ENCODE results near the gene ASIP.
"Not testable (repeated sequence)": the region's sequence is repeated elsewhere in the genome, so short reads cannot be mapped to it uniquely, and the experiment has no call there.

Gene ASIP

DNA sequence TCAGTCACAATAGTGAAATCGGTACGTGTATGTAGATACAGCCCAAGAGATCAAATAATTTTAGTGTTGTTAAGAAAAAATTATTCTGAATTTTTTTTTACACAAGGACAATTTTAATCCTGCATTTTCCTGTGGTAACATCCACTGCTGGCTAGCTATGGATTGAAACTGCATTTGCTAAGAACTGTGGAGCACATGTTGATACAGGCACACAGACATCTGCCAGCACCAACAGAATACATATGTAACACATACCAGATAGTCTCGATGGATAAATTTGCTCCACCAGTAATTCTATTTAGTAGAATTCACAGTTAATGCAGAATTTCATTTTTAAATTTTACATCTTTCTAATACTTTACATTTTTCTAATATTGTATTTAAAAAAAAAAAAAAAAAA is 2.2 kb downstream of the ASIP start:
- DNase-seq = no peak

DNA sequence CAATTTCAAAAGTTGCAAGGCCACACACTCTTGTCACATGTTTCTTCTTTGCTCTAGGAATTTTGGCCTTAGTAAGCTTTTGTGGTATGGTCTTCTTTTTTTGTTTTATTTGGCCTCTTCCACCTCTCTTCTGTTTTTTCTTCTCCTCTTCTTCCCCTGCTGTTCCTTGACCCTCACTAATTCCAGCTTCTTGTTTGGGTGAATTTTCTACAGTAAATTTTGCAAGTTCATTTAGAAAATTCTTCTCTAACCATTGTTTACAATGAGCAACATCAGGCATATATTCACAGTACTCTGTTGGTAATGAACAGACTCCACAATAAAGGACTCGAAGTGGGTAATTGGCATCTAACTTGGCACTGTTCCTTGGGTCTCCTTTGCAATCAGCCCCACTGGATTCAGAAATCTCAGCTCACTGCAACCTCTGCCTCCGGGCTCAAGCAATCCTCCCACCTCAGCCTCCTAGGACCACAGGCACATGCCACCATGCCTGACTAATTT is 5.0 kb downstream of the ASIP start:
- DNase-seq = no peak

DNA sequence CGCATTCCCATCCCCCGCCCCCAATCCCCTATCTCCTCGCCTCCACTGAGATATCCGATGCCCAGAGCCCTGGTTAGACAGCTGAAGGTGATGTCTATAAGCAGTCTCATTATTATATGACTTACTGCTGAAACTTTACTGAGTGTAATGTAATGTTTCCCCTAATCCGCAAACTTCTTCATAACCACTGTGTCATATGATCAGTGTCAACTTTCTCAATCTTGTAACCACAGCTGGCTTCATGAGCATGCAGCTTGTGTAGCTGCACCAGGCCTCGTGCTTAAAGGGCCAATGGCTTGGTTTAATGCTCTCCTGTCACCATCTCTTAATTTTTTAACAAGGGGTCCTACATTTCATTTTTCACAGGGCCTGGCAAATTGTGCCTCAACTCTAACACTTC is 8.1 kb downstream of the ASIP start:
- DNase-seq = no peak

DNA sequence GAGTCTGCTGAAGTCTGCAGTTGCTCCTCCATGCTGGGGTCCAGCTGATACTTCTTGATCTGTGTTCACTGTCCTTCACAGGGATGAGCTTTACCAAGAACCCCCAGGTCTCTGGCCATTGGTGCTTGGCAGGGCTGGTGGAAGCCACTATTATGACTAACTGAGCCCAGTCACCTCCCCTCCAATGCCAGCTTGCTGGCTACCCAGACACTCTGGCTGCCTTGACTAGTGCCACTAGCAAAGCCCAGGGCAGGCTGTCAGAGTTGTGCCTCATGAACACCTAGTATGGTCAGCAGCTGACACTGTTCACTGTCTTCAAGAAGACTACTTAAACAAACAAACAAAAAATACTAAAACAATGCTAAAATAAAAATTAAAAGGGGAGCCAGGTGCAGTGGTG is 8.8 kb downstream of the ASIP start:
- DNase-seq = no peak

DNA sequence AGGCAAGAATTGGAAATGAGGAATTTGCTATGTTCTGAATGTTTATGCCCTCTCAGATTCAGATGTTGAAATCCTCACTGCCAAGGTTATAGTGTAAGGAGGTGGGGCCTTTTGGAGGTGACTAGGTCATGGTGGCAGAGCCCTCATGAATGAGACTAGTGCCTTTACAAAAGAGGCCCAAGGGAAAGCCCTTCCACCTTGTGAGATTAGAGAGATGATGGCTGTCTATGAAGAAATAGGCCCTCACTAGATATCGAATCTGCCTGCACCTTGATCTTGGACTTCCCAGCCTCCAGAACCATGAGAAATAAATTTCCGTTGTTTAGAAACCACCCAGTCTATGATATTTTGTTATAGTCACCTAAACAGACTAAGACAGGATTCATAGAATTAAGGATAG is 10.4 kb downstream of the ASIP start:
- DNase-seq = no peak

DNA sequence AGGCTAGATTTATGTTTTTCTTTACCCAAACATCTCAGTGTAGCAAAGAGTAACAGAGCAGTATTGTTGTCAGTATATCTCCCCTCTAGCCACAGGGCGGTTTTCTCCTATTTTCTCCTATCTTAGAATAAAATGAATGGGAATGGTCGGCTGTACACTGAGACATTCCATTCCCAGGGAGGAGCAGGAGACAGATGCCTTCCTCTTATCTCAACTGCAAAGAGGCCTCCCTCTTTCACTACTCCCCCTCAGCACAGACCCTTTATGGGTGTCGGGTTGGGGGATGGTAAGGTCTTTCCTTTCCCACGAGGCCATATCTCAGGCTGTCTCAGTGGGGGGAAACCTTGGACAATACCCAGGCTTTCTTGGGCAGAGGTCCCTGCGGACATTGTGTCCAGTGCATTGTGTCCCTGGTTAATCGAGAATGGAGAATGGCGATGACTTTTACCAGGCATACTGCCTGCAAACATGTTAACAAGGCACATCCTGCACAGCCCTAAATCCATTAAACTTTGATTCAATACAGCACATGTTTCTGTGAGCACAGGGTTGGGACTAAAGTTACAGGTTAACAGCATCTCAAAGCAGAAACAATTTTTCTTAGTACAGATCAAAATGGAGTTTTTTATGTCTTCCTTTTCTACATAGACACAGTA is 11.3 kb downstream of the ASIP start:
- DNase-seq = not testable (repeated sequence)

DNA sequence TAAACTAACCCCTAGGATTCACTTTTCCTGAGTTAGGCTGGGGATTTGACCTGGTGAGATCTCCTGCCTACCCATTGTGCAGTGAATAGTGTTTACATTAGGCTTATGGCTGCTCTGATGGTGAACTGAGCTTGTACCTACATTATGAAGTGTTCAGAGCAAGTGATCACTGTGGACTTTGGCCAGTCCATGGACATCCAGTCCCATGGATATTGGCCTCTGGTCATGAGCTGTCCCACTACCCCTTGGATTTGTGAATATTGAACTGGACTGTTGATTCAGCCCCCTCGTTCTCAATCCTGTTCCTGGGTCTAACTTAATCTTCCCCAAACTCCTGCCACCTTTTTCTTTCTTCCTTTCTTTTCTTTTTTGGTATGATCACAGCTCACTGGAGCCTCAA is 13.8 kb downstream of the ASIP start:
- DNase-seq = no peak

- no peak for DNase-seq
Measured at GRCh38 chr20:34256629-34257124, 15.5 kb downstream of the ASIP start.

DNA sequence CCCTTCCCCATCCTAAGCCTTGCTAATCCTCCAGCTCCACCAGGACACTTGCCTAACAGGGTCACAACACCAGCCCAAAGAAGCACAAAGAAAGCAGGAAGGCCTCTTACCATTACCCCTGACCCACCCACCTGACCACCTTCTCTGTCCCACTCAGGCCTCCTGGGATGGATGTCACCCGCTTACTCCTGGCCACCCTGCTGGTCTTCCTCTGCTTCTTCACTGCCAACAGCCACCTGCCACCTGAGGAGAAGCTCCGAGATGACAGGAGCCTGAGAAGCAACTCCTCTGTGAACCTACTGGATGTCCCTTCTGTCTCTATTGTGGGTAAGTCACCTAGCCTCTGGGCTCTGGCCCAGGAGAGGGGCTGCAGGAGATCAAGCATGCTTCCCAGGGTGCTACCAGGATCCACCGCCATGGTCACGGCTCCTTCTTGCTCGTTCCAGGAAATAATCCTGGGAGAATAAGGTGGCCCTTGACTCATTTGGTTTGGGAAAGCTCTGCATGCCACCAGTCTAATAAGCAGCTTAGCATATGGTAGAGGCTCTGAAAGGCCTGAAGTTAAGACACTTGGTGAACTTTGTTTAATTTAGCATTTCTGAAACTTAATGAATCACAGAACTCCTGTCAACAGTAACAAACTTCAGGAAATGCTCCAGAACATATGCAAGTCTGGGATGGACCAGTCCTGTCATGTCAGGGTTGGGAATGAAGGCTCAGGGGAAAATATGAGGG is 19.2 kb downstream of the ASIP start:
- DNase-seq = no peak

DNA sequence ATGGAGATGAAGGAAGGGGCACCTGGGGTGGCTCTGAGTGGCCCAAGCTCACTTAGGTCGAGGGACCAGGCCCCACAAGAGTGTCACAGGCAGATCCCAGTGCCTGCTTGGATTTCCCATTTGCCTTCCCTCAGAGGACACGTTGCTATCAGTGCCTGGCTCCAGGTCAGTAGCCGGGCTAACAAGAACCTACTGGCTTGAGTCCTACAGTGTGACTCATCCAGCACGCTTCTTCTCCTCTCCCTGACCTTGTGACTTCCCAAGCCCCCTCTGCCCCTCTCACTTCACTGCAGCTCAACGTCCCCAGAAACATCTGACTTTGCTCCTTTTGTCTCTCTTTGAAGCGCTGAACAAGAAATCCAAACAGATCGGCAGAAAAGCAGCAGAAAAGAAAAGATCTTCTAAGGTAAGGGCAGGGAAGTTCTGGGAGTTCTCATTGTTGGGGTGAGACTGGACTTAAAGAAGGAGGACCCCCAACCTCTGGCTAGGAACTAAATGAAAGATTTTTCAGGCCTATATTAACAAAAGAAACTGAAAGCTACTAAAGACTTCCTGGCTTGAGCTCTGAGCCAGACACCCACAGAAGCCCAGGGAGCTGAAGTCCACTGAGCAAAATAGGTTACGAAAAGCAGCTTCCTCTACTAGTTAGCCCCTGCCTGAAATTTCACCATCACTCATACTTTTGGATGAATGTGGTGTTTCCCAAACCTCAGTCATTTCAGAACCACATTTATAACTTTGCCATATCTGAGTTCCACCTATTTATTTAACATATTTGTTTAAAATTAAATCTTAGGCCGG is 21.5 kb downstream of the ASIP start:
- no peak for DNase-seq

DNA sequence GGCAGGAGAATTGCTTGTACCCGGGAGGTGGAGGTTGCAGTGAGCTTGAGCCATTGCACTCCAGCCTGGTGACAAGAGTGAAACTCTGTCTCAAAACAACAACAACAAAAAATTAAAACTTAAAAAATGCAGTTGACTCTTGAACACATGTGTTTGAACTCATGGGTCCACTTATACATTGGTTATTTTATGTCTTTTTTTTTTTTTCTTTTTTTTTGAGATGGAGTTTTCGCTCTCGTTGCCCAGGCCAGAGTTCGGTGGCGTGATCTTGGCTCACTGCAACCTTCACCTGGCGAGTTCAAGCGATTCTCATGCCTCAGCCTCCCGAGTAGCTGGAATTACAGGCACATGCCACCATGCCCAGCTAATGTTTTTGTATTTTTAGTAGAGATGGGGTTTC is 22.2 kb downstream of the ASIP start:
- not testable (repeated sequence) for DNase-seq

DNA sequence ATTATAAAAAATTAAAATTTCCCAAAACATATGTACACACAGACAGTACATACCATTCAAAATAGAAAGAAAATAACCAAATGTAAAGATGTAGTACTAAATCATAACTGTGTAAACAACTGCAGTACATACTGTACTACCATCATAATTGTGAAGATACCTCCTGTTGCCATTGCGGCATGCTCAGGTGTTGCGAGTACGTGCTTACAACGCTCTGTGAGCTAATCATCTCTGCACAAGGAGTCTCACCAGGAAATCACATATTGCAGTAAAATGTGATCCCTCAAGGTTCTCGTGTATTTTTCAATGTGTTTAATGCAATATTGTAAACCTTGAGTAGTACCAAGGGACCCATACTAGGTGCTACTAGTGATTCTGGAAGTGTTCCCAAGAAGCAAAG is 22.9 kb downstream of the ASIP start:
- no peak for DNase-seq

DNA sequence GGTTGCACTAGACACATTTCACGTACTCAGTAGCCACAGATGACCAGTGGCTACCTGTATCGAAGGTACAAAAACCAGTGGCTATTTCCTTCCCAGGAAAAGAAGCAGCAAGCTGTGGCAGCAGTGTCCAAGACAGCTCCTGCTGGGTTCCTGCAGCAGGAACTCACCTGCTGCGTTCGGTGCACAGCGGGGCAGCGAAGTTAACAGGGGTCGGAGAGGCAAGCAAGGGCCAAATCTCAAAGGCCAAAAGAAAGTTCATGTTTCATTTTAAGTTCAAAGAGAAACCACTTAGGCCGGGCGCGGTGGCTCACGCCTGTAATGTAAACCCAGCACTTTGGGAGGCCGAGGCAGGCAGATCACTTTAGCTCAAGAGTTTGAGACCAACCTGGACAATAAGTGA is 26.9 kb downstream of the ASIP start:
- DNase-seq = no peak

DNA sequence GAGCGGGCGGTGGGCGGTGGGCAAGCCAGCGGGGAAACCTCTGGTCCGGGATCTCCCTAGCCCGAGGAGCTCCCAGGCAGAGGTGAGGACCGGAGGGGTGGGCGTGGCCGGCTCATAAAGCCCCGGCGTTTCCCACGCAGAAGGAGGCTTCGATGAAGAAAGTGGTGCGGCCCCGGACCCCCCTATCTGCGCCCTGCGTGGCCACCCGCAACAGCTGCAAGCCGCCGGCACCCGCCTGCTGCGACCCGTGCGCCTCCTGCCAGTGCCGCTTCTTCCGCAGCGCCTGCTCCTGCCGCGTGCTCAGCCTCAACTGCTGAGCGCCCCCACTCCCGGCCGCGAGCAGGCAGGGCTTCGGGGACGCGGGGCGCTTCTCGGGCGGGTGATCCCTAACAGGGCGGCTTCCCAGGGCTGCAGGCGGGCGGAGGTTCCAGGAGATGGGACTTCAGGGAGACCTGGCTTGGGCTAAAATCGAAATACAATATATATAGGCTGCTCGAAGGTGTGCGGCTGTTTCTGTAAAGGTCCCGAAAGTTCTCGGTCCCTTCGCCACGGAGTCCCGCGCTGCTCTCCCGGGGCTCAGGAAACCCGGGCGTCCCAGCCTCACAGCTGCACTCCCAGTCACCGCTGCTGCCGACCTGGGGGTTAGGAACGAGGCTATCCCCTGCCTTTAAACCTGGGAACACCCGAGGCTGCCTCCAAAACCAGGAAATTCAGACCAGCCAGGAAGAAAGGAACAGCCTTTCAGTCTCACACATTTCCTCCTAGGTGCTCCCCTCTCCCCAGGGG is 27.8 kb downstream of the ASIP start:
- peak in 1 of 4 experiments; percentile 18 for DNase-seq

- no peak for DNase-seq
Measured at GRCh38 chr20:34269996-34270627, 28.9 kb downstream of the ASIP start.

DNA sequence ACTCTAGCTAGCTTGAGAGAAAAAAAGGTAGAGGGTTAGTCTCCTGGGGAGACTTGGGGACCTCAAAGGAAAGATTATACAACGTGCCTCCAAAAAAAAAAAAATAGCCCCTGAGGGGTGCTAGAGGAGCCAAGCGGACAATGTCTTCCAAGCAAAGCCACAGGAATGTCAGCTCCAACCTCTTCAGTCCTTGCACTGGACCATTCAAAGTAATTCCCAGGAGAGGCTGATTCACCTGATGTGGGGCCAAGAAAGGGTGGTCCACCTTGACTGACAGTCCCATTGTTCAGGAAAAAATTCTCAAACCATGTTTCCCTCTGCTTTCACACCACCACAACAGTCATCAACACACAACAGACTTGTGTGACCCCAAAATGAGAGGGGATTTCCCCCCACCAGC is 30.7 kb downstream of the ASIP start:
- DNase-seq = no peak

DNA sequence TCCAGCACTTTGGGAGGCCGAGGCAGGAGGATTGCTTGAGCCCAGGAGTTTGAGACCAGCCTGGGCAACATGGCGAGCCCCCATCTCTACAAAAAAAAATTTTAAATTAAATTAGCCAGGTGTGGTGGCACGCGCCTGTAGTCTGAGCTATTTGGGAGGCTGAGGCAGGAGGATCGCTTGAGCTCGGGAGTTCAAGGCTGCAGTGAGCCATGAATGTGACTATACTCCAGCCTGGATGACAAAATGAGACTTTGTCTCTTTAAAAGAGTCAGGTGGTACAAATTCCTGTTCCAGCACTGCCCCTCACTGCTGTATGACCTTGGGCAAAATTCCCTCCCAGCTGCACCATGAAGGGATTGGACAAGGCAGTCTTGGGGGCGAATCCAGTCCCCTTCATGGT is 33.5 kb downstream of the ASIP start:
- DNase-seq = no peak

- DNase-seq = no peak
Measured at GRCh38 chr20:34281177-34281576, 40.0 kb downstream of the ASIP start.

- no peak for DNase-seq
Measured at GRCh38 chr20:34282041-34282440, 40.8 kb downstream of the ASIP start.

DNA sequence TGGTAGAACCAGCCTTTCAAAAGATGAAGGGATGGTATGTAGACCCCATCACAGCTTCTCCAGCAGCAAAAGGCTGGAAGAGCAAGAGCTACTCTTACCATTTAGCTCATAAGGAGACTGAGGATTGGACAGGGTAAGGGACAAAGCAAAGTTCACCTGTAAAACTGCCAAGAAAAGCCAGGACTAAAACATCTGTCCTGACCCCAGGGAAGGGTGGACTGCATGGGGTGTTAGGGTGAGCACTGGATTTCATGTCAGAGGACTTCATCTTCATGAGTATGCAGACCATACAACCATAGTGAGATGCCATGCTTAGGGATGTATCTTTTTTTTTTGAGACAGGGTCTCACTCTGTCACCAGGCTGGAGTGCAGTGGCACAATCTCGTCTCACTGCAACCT is 42.6 kb downstream of the ASIP start:
- no peak for DNase-seq

DNA sequence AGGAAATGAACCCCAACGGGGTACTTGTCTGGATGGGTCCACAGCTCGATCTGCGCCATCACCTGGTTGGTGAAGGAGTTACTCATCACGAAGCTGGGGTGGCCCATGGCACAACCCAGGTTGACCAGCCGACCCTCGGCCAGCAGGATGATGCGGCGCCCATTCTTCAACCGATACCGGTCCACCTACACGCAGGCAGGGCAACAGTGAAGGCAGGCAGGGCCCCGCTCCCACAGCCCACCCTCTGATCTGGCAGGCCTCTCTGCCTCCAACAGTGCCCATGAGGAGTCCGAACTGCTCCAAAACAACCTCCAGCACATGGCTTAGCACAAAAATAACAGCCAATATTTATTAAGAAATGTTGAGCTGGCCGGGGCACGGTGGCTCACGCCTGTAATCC is 44.2 kb downstream of the ASIP start:
- no peak for DNase-seq

DNA sequence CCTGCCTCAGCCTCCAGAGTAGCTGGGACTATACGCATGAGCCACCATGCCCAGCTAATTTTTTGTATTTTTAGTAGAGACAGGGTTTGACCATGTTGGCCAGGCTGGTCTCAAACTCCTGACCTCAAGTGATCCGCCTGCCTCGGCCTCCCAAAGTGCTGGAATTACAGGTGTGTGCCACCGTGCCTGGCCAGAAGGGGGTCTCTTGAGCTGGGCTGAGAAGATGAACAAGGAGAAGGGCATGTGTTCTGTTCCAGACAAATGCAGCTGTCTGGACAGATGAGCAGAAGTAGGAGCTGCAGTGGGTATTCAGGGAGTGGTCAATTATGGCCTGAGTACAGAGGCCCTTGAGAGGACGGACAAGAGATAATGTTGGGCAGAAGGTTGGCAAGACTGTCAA is 46.3 kb downstream of the ASIP start:
- DNase-seq = not testable (repeated sequence)

Measured in activated naive CD4-positive, alpha-beta T cell (primary cell).